T-helper 9 cell (primary cell): Measurements from ENCODE around the gene ZDHHC4.
"Not testable (repeated sequence)": the region's sequence is repeated elsewhere in the genome, so short reads cannot be mapped to it uniquely, and the experiment has no call there.

Source experiments
- DNase-seq: peaks from one replicate; pipeline ENCODE4 v3.0.0-alpha.2; 2020

Gene ZDHHC4

GRCh38 chr7:6562106-6562505, 15.1 kb upstream of the ZDHHC4 start:
- no peak for DNase-seq

GRCh38 chr7:6563936-6564770, 13.1 kb upstream of the ZDHHC4 start:
- no peak for DNase-seq

GRCh38 chr7:6565655-6566054, 11.6 kb upstream of the ZDHHC4 start:
- no peak for DNase-seq

- no peak for DNase-seq
Measured at GRCh38 chr7:6567886-6568285, 9.4 kb upstream of the ZDHHC4 start.

- no peak for DNase-seq
Measured at GRCh38 chr7:6571160-6571779, 6.0 kb upstream of the ZDHHC4 start.

- no peak for DNase-seq
Measured at GRCh38 chr7:6575281-6576023, 1.8 kb upstream of the ZDHHC4 start.

- DNase-seq, result no peak
Measured at GRCh38 chr7:6576024-6576866, 1.0 kb upstream of the ZDHHC4 start.

- DNase-seq, result not testable (repeated sequence)
Measured at GRCh38 chr7:6576867-6577368, 336 bp upstream of the ZDHHC4 start.

- DNase-seq, result no peak
Measured at GRCh38 chr7:6578114-6579084, 1.1 kb downstream of the ZDHHC4 start.

GRCh38 chr7:6579446-6579845, 2.2 kb downstream of the ZDHHC4 start:
- no peak for DNase-seq

GRCh38 chr7:6585746-6586432, 8.6 kb downstream of the ZDHHC4 start:
- DNase-seq, result not testable (repeated sequence)

- DNase-seq, result no peak
Measured at GRCh38 chr7:6588566-6588965, 11.3 kb downstream of the ZDHHC4 start.

GRCh38 chr7:6589151-6589828, 12.0 kb downstream of the ZDHHC4 start:
- DNase-seq, result no peak

- DNase-seq, result peak; percentile 77
Measured at GRCh38 chr7:6589829-6590644, 12.8 kb downstream of the ZDHHC4 start, which contains the start of gene INTS15. TSS of gene INTS15 (plus strand) at chr7:6590021. CDS start at chr7:6590284, 263 bp downstream.

- DNase-seq, result no peak
Measured at GRCh38 chr7:6590645-6591110, 13.4 kb downstream of the ZDHHC4 start.

GRCh38 chr7:6600093-6600492, 22.8 kb downstream of the ZDHHC4 start:
- no peak for DNase-seq

- no peak for DNase-seq
Measured at GRCh38 chr7:6604458-6604857, 27.2 kb downstream of the ZDHHC4 start.

- DNase-seq, result no peak
Measured at GRCh38 chr7:6606866-6607583, 29.8 kb downstream of the ZDHHC4 start.
